ENCODE results near the gene NARS2. TPM values are rescaled to one million over a fixed set of nuclear protein-coding genes. Genes with fewer than 3 reads are reported as not detected.

The NARS2 gene
- total RNA-seq, 1 donor from 2014 or later, result 24.7 TPM

GRCh38 chr11:78533399-78533798 lies 41.3 kb downstream of the NARS2 start:
- Mint-ChIP-seq H3K27me3 (no peaks in the 10 kb centered on the region), H3K36me3 (ENCODE audit: insufficient read depth) (peaks cover 9% of the 10 kb centered on the region), H3K27ac (no peak overlapping the region), H3K4me3 (ENCODE audit: low read depth) (no peak overlapping the region), H3K4me1 (ENCODE audit: low read depth) (peaks cover 4% of the 10 kb centered on the region), H3K9me3 (ENCODE audit: low read depth) (no peaks in the 10 kb centered on the region)
- no peak for TF ChIP-seq CTCF (IDR thresholded peaks at IDR 0.05; ENCODE audit: unreplicated experiment)
- DNase-seq (ENCODE audit: low spot score, unreplicated experiment), result no peak

DNA sequence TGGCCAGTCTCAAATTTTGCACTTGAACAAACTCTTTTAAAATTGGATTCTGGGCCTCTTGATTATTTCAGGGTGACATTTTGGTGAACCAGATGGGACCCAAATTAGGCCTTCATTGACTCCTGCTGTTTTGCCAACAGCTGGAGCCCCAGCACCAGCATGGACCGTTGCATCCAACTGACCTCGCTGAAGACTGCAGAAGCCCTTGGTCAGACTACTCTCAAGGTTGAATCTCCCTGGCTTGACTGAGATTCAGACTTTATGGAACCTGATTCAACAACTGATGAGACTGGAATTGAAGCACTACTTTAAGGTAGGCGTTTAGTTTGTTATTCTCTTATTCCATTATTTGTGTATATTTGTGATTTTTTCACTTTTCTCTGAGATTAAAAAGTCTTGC lies 41.7 kb downstream of the NARS2 start:
- DNase-seq (ENCODE audit: low spot score, unreplicated experiment), result no peak
- Mint-ChIP-seq H3K27me3 (no peaks in the 10 kb centered on the region), H3K9me3 (ENCODE audit: low read depth) (no peaks in the 10 kb centered on the region), H3K4me1 (ENCODE audit: low read depth) (peaks cover 4% of the 10 kb centered on the region), H3K27ac (no peak overlapping the region), H3K36me3 (ENCODE audit: insufficient read depth) (peaks cover 5% of the 10 kb centered on the region), H3K4me3 (ENCODE audit: low read depth) (no peak overlapping the region)
- no peak for TF ChIP-seq CTCF (IDR thresholded peaks at IDR 0.05; ENCODE audit: unreplicated experiment)

GRCh38 chr11:78526497-78527146 lies 48.0 kb downstream of the NARS2 start:
- Mint-ChIP-seq H3K27me3 (no peaks in the 10 kb centered on the region), H3K4me1 (ENCODE audit: low read depth) (no peaks in the 10 kb centered on the region), H3K4me3 (ENCODE audit: low read depth) (no peak overlapping the region), H3K9me3 (ENCODE audit: low read depth) (peaks cover 6% of the 10 kb centered on the region), H3K36me3 (ENCODE audit: insufficient read depth) (peaks cover 12% of the 10 kb centered on the region), H3K27ac (no peak overlapping the region)
- TF ChIP-seq CTCF (IDR thresholded peaks at IDR 0.05; ENCODE audit: unreplicated experiment), result no peak
- DNase-seq (ENCODE audit: low spot score, unreplicated experiment), result no peak

GRCh38 chr11:78525720-78526119 lies 48.9 kb downstream of the NARS2 start:
- DNase-seq (ENCODE audit: low spot score, unreplicated experiment), result no peak
- Mint-ChIP-seq H3K4me1 (ENCODE audit: low read depth) (no peaks in the 10 kb centered on the region), H3K9me3 (ENCODE audit: low read depth) (peaks cover 6% of the 10 kb centered on the region), H3K27me3 (no peaks in the 10 kb centered on the region), H3K36me3 (ENCODE audit: insufficient read depth) (peaks cover 11% of the 10 kb centered on the region), H3K27ac (no peak overlapping the region), H3K4me3 (ENCODE audit: low read depth) (no peak overlapping the region)
- no peak for TF ChIP-seq CTCF (IDR thresholded peaks at IDR 0.05; ENCODE audit: unreplicated experiment)

DNA sequence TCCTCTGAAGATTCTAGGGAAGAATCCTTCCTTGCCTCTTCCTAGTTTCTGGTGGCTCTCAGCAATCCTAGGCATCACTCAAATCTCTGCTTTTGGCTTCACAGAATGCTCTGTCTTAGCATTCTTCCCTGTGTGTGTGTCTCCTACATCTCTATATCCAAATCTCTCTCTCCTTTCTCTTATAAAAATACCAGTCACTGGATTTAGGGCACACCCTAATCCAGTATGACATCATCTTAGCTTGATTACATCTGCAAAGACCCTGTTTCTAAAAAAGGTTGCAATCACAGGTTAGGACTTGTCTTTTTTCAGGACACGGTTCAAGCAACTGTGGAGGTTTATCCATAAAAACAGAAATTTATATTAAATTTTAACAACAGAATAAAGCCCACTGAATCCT lies 54.4 kb downstream of the NARS2 start:
- peaks cover 5% of the 10 kb centered on the region for H3K9me3 Mint-ChIP-seq (ENCODE audit: low read depth)
- H3K4me3 Mint-ChIP-seq (ENCODE audit: low read depth), result no peak overlapping the region
- H3K27me3 Mint-ChIP-seq, result no peaks in the 10 kb centered on the region
- peaks cover 10% of the 10 kb centered on the region for H3K36me3 Mint-ChIP-seq (ENCODE audit: insufficient read depth)
- no peak overlapping the region for H3K27ac Mint-ChIP-seq
- TF ChIP-seq CTCF (IDR thresholded peaks at IDR 0.05; ENCODE audit: unreplicated experiment), result no peak
- H3K4me1 Mint-ChIP-seq (ENCODE audit: low read depth), result no peaks in the 10 kb centered on the region
- no peak for DNase-seq (ENCODE audit: low spot score, unreplicated experiment)
